ENCODE results near the gene HIF1A. TPM values are rescaled to one million over a fixed set of nuclear protein-coding genes. Genes with fewer than 3 reads are reported as not detected.
"Not testable (repeated sequence)": the region's sequence is repeated elsewhere in the genome, so short reads cannot be mapped to it uniquely, and the experiment has no call there.

HIF1A gene
- total RNA-seq, 4 donors from 2014 or later = 48.8 to 88.8 (median 57.4) TPM

DNA sequence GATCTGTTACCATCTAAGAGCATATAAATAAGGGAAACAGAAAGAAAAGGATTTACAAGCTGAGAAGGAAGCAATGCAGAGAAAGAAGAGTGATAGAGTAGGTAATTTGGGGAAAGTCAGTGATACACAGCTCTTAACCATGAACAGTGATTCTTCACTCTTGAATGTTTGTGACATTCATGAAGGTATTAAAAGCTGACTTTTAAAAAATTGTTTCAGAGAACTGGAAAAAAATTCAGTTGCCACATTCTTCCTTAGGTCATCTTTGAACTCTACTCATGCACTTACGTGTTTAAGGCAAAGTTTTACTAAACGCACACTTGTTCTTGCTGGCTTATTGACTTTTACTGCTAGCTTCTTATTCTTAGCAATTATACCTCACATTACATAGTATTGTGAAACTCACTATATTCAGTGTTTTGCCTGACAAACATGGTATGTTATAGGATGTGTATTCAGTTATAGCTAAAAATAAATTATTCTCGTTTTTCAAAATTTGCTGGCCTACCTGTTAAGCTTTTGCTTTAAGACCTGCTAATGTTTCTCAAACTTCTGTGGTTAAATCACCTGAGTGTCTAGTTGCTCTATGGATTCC, 10.9 kb downstream of the HIF1A start:
- intact Hi-C loops (cut with DNase I; ENCODE audit: low total_unique reads) = no loop called here
- TF ChIP-seq POLR2A (IDR thresholded peaks at IDR 0.05) = no peak
- TF ChIP-seq, protein P1, sequence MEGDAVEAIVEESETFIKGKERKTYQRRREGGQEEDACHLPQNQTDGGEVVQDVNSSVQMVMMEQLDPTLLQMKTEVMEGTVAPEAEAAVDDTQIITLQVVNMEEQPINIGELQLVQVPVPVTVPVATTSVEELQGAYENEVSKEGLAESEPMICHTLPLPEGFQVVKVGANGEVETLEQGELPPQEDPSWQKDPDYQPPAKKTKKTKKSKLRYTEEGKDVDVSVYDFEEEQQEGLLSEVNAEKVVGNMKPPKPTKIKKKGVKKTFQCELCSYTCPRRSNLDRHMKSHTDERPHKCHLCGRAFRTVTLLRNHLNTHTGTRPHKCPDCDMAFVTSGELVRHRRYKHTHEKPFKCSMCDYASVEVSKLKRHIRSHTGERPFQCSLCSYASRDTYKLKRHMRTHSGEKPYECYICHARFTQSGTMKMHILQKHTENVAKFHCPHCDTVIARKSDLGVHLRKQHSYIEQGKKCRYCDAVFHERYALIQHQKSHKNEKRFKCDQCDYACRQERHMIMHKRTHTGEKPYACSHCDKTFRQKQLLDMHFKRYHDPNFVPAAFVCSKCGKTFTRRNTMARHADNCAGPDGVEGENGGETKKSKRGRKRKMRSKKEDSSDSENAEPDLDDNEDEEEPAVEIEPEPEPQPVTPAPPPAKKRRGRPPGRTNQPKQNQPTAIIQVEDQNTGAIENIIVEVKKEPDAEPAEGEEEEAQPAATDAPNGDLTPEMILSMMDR (IDR thresholded peaks at IDR 0.05) = no peak
- DNase-seq (ENCODE audit: low spot score in 2 of 2) = no peak
- H3K4me3 ChIP-seq (ENCODE audit: low read depth, poor library complexity, severe bottlenecking) = no peak overlapping the region
- WGBS, 2 donors = 72 to 82% methylated on average over 3 of the region's 3 CpGs

DNA sequence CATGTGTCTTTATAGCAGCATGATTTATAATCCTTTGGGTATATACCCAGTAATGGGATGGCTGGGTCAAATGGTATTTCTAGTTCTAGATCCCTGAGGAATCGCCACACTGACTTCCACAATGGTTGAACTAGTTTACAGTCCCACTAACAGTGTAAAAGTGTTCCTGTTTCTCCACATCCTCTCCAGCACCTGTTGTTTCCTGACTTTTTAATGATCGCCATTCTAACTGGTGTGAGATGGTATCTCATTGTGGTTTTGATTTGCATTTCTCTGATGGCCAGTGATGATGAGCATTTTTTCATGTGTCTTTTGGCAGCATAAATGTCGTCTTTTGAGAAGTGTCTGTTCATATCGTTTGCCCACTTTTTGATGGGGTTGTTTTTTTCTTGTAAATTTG, 12.5 kb downstream of the HIF1A start:
- DNase-seq (ENCODE audit: low spot score in 2 of 2); H3K4me3 ChIP-seq (ENCODE audit: low read depth, poor library complexity, severe bottlenecking); intact Hi-C loops (cut with DNase I; ENCODE audit: low total_unique reads): not testable (repeated sequence)
- 88 to 100% methylated on average over 3 of the region's 4 CpGs for WGBS, 2 donors

DNA sequence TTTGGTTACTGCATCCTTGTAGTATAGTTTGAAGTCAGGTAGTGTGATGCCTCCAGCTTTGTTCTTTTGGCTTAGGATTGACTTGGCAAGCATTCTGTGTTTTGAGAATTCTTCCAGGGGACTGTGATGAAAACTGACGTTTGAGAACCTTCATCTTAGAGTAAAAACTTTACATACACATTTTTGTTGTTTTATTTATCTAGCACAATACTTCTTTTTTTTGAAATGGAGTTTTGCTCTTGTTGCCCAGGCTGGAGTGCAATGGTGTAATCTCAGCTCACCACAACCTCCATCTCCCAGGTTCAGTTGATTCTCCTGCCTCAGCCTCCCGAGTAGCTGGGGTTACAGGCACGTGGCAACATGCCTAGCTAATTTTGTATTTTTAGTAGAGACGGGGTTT, 13.4 kb downstream of the HIF1A start:
- H3K4me3 ChIP-seq (ENCODE audit: low read depth, poor library complexity, severe bottlenecking); intact Hi-C loops (cut with DNase I; ENCODE audit: low total_unique reads); DNase-seq (ENCODE audit: low spot score in 2 of 2): not testable (repeated sequence)
- WGBS, 2 donors = 64 to 72% methylated on average over 4 of the region's 4 CpGs

DNA sequence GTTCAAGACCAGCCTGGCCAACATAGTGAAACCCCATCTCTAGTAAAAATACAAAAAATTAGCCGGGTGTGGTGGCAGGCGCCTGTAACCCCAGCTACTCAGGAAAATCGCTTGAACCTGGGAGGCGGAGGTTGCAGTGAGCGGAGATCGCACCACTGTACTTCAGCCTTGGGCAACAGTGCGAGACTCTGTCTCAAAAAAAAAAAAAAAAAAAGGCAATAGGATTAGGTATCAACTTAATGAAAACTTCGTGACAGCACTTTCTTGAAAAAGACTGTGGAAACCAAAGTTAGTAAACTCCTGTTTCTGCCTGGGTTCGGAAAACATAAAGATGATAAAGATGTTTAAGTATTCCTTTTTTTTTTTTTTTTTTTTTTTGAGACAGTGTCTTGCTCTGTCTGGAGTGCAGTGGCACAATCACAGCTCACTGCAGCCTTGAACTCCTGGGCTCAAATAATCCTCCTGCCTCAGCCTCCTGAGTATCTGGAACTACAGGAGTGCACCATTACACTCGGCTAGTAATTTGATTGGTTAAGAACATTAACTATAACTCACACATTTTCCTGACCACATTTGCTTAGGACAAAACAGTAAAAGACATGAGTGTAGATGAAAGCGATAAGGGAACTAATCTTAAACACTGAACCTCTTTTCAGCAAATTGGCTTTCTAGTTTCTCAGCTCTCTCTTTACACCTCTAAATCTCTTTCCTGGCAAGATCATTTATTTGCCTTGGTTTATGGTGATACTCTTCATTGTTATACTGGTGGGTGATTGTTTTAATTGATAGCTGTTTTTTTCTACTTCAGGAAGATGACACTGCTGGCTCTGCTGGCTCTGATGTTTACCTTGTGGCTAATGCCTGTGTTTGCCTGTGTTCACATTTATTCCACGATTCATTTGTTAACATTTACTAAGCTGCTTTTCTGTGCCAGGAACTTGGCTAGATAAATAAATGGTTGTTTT, 15.8 kb downstream of the HIF1A start:
- no peak for DNase-seq (ENCODE audit: low spot score in 2 of 2)
- intact Hi-C loops (cut with DNase I; ENCODE audit: low total_unique reads) = no loop called here
- WGBS, 2 donors = 76 to 77% methylated on average over 12 of the region's 12 CpGs
- H3K4me3 ChIP-seq (ENCODE audit: low read depth, poor library complexity, severe bottlenecking) = no peak overlapping the region
- TF ChIP-seq, protein P1 (IDR thresholded peaks at IDR 0.05) = no peak
- no peak for TF ChIP-seq POLR2A (IDR thresholded peaks at IDR 0.05)

DNA sequence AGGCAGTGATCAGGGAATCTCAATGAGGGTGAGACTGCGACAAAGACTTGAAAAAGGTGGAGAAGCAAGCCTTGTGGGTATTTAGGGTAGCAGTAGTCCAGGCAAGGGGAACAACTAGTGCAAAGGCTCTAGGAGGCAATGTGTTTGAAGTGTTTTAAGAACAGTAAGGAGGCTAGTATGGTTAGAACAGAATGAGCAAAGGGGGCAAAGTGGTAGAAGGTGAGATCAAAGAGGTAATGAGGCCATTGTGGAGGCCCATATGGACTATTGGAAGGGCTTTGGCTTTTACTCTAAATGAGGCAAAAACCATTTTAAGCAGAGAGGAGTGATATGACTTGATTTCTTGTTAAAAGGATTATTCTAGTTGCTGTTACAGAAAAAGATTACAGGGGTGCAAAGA, 16.8 kb downstream of the HIF1A start:
- intact Hi-C loops (cut with DNase I; ENCODE audit: low total_unique reads) = no loop called here
- no peak overlapping the region for H3K4me3 ChIP-seq (ENCODE audit: low read depth, poor library complexity, severe bottlenecking)
- TF ChIP-seq, protein P1 (IDR thresholded peaks at IDR 0.05) = no peak
- TF ChIP-seq POLR2A (IDR thresholded peaks at IDR 0.05) = no peak
- DNase-seq (ENCODE audit: low spot score in 2 of 2) = no peak
- WGBS, 2 donors = 94 to 100% methylated on average over 1 of the region's 1 CpG

DNA sequence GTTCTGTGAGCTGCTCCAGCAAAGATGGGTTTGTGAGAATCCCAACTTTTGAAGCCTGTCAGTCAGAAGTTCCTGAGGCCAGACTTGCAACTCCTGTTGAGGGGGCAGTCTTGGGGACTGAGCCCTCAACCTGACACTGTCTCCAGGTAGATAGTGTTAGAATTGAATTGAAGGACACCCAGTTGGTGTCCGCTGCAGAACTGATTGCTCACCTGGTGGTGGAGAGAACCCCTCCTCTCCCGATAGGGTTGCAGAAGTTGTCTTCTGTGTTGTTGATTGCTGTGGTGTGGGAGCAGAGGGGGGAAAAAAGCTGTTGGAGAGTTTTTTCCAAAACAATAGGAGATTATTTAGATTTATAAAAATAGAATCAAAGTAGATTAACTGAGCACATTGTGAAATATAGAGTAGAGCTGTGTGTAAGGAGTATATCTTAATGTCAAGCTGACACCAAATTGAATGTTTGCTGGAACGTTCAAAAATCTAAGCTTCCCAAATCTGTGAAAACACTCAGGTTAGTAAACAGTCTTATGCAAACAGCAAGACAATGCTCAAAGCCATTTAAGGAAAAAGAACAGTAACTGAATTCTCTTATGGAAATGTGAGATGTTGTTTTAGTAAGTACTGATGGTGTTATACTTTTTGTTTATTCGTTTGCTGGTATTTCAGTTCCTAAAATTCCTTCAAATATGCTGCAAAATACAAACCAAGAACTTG, 18.6 kb downstream of the HIF1A start:
- 77 to 78% methylated on average over 4 of the region's 4 CpGs for WGBS, 2 donors
- no peak for DNase-seq (ENCODE audit: low spot score in 2 of 2)
- H3K4me3 ChIP-seq (ENCODE audit: low read depth, poor library complexity, severe bottlenecking) = no peak overlapping the region
- intact Hi-C loops (cut with DNase I; ENCODE audit: low total_unique reads) = no loop called here
- TF ChIP-seq POLR2A (IDR thresholded peaks at IDR 0.05) = no peak
- TF ChIP-seq, protein P1 (IDR thresholded peaks at IDR 0.05) = no peak

Measured in lower leg skin (tissue), 4 donors.